ENCODE results near the gene ZFP92.

Gene ZFP92

DNA sequence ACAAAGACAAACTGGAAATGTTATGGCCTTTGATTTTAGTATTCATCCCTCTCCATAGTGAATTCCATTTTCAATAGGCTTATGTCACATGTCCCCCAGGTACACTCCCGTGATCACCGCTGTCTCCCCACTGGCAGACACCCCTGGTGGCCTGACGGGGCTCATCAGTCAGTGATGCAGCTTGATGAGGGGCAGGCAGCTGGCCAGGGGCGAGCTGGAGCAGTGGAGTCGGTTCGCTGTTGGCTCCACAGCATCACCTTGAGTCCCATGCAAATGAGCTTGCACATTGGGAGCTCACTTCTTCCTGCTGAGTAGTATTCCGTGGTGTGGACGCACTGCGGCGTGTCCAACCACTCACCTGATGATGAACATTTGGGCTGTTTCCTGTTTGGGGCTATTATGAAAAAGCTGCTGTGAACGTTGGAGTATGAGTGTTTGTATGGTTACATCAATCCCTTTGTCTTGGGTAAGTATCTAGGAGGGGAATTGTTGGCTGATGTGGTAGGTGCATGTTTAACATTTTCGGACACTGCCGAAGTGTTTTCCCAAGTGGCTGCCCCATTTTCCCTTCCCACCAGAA lies 29.4 kb downstream of the ZFP92 start:
- no peaks in the 10 kb centered on the region for H3K79me2 ChIP-seq (ENCODE audit: control insufficient read depth, insufficient read depth, low read length, unreplicated experiment)
- no peak overlapping the region for H2AFZ ChIP-seq (ENCODE audit: low read length, unreplicated experiment)
- no peaks in the 10 kb centered on the region for H3K36me3 ChIP-seq (ENCODE audit: insufficient read depth, low read length)
- H3K27ac ChIP-seq (ENCODE audit: low read depth, low read length), result no peak overlapping the region
- peaks cover 4% of the 10 kb centered on the region; the same call in 1 of the 2 replicates for H3K27me3 ChIP-seq (ENCODE audit: insufficient read depth, low read length)
- no peak overlapping the region for H3K4me3 ChIP-seq (ENCODE audit: low read depth, low read length)
- H3K4me1 ChIP-seq (ENCODE audit: control insufficient read depth, insufficient read depth, low read length, unreplicated experiment), result no peaks in the 10 kb centered on the region

DNA sequence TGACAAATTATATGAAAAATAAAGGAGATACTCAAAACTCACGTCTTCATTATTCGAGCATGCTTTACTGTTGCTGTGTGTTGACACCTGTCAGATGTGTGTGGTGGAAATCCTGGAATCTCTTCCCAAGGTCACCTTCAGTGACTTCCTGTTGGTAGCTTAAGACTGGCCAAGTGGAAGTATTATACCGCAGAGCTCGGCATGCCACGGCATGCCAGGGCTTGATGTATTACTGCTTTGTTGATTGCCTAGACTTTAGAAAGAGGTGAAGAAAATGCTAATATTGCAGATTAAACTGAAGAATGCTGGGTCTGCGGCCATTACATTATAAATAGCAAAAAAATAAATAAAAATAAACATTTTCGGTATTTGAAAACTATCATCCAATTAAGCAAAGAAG lies 30.0 kb downstream of the ZFP92 start:
- H2AFZ ChIP-seq (ENCODE audit: low read length, unreplicated experiment), result no peak overlapping the region
- no peak overlapping the region for H3K4me3 ChIP-seq (ENCODE audit: low read depth, low read length)
- H3K36me3 ChIP-seq (ENCODE audit: insufficient read depth, low read length), result no peaks in the 10 kb centered on the region
- H3K27me3 ChIP-seq (ENCODE audit: insufficient read depth, low read length), result peaks cover 4% of the 10 kb centered on the region; the same call in 1 of the 2 replicates
- H3K4me1 ChIP-seq (ENCODE audit: control insufficient read depth, insufficient read depth, low read length, unreplicated experiment), result no peaks in the 10 kb centered on the region
- H3K27ac ChIP-seq (ENCODE audit: low read depth, low read length), result no peak overlapping the region
- H3K79me2 ChIP-seq (ENCODE audit: control insufficient read depth, insufficient read depth, low read length, unreplicated experiment), result no peaks in the 10 kb centered on the region

- Histone ChIP-seq H3K36me3 (ENCODE audit: insufficient read depth, low read length) (no peaks in the 10 kb centered on the region), H3K4me1 (ENCODE audit: control insufficient read depth, insufficient read depth, low read length, unreplicated experiment) (no peaks in the 10 kb centered on the region), H3K27me3 (ENCODE audit: insufficient read depth, low read length) (peaks cover 4% of the 10 kb centered on the region; the same call in 1 of the 2 replicates), H3K27ac (ENCODE audit: low read depth, low read length) (no peak overlapping the region), H3K79me2 (ENCODE audit: control insufficient read depth, insufficient read depth, low read length, unreplicated experiment) (no peaks in the 10 kb centered on the region), H3K4me3 (ENCODE audit: low read depth, low read length) (no peak overlapping the region), H2AFZ (ENCODE audit: low read length, unreplicated experiment) (no peak overlapping the region)
Observed at GRCh38 chrX:153441981-153442380, 30.7 kb downstream of the ZFP92 start.

DNA sequence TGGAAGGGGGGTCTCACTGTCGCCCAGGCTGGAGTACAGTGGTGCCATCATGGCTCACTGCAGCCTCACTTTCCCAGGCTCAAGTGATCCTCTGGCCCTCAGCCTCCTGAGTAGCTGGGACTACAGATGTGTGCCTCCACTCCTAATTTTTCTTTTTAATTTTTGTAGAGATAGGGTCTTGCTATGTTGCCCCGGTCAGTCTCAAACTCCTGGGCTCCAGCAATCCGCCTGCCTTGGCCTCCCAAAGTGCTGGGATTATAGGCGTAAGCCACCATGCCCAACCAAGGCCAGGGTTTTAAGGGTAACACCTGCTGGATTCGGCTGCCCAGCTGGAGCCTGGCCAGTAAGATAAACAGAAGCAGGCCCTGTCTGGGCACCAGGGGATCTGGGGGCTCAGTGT lies 31.2 kb downstream of the ZFP92 start:
- Histone ChIP-seq H3K27me3 (ENCODE audit: insufficient read depth, low read length) (peaks cover 4% of the 10 kb centered on the region; the same call in 1 of the 2 replicates), H3K36me3 (ENCODE audit: insufficient read depth, low read length) (no peaks in the 10 kb centered on the region), H3K27ac (ENCODE audit: low read depth, low read length) (no peak overlapping the region), H3K79me2 (ENCODE audit: control insufficient read depth, insufficient read depth, low read length, unreplicated experiment) (no peaks in the 10 kb centered on the region), H3K4me3 (ENCODE audit: low read depth, low read length) (no peak overlapping the region), H3K4me1 (ENCODE audit: control insufficient read depth, insufficient read depth, low read length, unreplicated experiment) (no peaks in the 10 kb centered on the region), H2AFZ (ENCODE audit: low read length, unreplicated experiment) (no peak overlapping the region)

- Histone ChIP-seq H3K27me3 (ENCODE audit: insufficient read depth, low read length) (peaks cover 4% of the 10 kb centered on the region; the same call in 1 of the 2 replicates), H3K27ac (ENCODE audit: low read depth, low read length) (no peak overlapping the region)
Observed at GRCh38 chrX:153443476-153444332, 32.4 kb downstream of the ZFP92 start.

DNA sequence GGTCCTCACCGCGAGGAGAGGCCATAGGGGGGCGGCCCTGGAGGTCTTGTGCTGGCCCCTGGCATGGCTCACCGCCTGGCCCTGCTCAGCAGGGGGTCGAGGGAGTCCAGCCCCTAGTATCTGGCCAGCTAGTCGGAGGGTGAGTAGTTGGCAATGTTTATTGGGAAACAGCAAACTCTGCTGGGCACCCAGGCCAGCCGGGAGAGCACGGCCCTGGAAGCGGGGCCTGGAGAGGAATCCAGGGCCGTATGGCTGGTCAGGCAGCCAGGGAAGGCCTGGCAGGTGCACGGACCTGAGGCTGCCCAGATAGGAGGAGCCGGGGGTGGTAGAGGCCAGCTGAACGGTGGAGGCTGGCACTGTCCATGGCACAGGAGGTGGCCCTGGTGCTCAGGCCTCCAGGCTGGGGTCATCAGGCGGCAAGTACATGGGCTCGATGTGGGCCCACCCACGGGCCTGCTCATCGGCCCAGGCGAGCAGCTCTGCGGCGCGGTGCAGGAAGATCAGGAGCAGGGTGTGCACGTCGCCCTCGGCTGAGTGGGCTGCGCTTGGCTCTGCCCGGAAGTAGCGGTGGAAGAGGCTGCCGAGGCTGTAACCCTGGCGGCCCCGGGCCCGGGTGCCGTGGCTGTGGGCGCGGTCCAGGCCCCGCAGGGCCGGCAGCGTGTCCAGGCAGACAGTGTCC lies 33.2 kb downstream of the ZFP92 start:
- Histone ChIP-seq H3K27me3 (ENCODE audit: insufficient read depth, low read length) (peaks cover 4% of the 10 kb centered on the region; the same call in 1 of the 2 replicates), H3K27ac (ENCODE audit: low read depth, low read length) (no peak overlapping the region), H3K36me3 (ENCODE audit: insufficient read depth, low read length) (no peaks in the 10 kb centered on the region), H2AFZ (ENCODE audit: low read length, unreplicated experiment) (no peak overlapping the region), H3K4me1 (ENCODE audit: control insufficient read depth, insufficient read depth, low read length, unreplicated experiment) (no peaks in the 10 kb centered on the region), H3K79me2 (ENCODE audit: control insufficient read depth, insufficient read depth, low read length, unreplicated experiment) (no peaks in the 10 kb centered on the region), H3K4me3 (ENCODE audit: low read depth, low read length) (no peak overlapping the region)

More at GRCh38 chrX:153443476-153444332, 32.4 kb downstream of the ZFP92 start:
- H3K4me3 ChIP-seq (ENCODE audit: low read depth, low read length), result no peak overlapping the region
- no peaks in the 10 kb centered on the region for H3K36me3 ChIP-seq (ENCODE audit: insufficient read depth, low read length)
- no peaks in the 10 kb centered on the region for H3K79me2 ChIP-seq (ENCODE audit: control insufficient read depth, insufficient read depth, low read length, unreplicated experiment)
- no peak overlapping the region for H2AFZ ChIP-seq (ENCODE audit: low read length, unreplicated experiment)
- H3K4me1 ChIP-seq (ENCODE audit: control insufficient read depth, insufficient read depth, low read length, unreplicated experiment), result no peaks in the 10 kb centered on the region

DNA sequence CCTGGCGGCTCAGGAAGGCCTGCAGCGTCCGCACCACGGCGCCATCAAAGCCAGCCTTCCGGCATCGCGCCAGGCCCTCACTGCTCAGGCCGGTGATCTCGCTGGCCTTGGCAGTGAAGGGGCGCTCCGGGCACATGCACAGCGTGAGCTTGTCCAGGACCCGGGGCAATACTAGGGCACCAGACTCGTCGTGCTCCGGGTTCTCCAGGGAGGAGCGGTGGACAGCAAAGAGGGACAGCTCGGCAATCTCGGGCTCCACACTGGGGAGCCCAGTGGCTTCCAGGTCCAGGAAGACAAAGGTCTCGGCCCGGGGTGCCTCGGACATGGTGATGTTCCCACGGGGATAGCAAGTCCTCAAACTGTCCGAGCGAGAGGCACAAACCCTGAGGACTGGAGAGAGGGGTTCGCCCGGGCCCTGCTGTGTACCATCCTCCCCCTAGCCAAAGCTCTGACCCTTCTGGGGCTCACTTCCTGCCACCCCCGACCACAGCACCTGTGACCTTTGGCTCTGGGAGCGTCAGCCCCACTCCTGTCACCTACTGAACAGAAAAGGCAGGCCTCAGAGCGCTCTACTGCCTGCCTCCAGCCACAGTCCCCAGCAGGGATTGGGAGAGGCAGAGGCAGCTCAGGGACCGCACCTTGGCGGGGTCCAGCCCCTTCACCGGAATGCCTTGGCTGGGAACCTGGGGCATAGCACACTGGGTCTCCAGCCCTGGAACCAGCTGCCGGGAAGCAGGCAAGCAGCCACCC lies 34.0 kb downstream of the ZFP92 start:
- Histone ChIP-seq H3K27me3 (ENCODE audit: insufficient read depth, low read length) (peaks cover 4% of the 10 kb centered on the region; the same call in 1 of the 2 replicates), H3K79me2 (ENCODE audit: control insufficient read depth, insufficient read depth, low read length, unreplicated experiment) (no peaks in the 10 kb centered on the region), H2AFZ (ENCODE audit: low read length, unreplicated experiment) (no peak overlapping the region), H3K27ac (ENCODE audit: low read depth, low read length) (no peak overlapping the region), H3K4me3 (ENCODE audit: low read depth, low read length) (no peak overlapping the region), H3K36me3 (ENCODE audit: insufficient read depth, low read length) (no peaks in the 10 kb centered on the region), H3K4me1 (ENCODE audit: control insufficient read depth, insufficient read depth, low read length, unreplicated experiment) (no peaks in the 10 kb centered on the region)

GRCh38 chrX:153445856-153446635 lies 34.8 kb downstream of the ZFP92 start, which contains the start of gene TREX2:
TSS of gene TREX2 (minus strand) at chrX:153446056. CDS start at chrX:153445430, 626 bp downstream.
- Histone ChIP-seq H3K27ac (ENCODE audit: low read depth, low read length) (no peak within 1 kb of the TSS), H3K4me1 (ENCODE audit: control insufficient read depth, insufficient read depth, low read length, unreplicated experiment) (no peaks in the 10 kb centered on the region), H2AFZ (ENCODE audit: low read length, unreplicated experiment) (no peak within 1 kb of the TSS), H3K79me2 (ENCODE audit: control insufficient read depth, insufficient read depth, low read length, unreplicated experiment) (no peaks in the 10 kb centered on the region), H3K36me3 (ENCODE audit: insufficient read depth, low read length) (no peaks in the 10 kb centered on the region), H3K4me3 (ENCODE audit: low read depth, low read length) (no peak within 1 kb of the TSS), H3K27me3 (ENCODE audit: insufficient read depth, low read length) (no peaks in the 10 kb centered on the region; the same call in 1 of the 2 replicates)

GRCh38 chrX:153446636-153446936 lies 35.3 kb downstream of the ZFP92 start:
- Histone ChIP-seq H3K27me3 (ENCODE audit: insufficient read depth, low read length) (no peaks in the 10 kb centered on the region), H3K4me1 (ENCODE audit: control insufficient read depth, insufficient read depth, low read length, unreplicated experiment) (no peaks in the 10 kb centered on the region), H3K36me3 (ENCODE audit: insufficient read depth, low read length) (no peaks in the 10 kb centered on the region), H3K27ac (ENCODE audit: low read depth, low read length) (no peak overlapping the region), H3K4me3 (ENCODE audit: low read depth, low read length) (no peak overlapping the region), H2AFZ (ENCODE audit: low read length, unreplicated experiment) (no peak overlapping the region), H3K79me2 (ENCODE audit: control insufficient read depth, insufficient read depth, low read length, unreplicated experiment) (no peaks in the 10 kb centered on the region)
